Prostate gland (tissue), 2 donors: ENCODE data around the gene CDH13.

Experiments
- CTCF ChIP-seq, 4 experiments: fragments of 200-600 bp in 2 of 4; fragments of 450-650 bp in 2 of 4; sonication (generic) in 2 of 4; IDR thresholded peaks; 1 replicate in 3 of 4; 2 replicates in 1 of 4; pipeline ENCODE4 v1.5.1; 2016 to 2019; ENCODE audit warnings: antibody characterized with exemption in 4 of 4, mild to moderate bottlenecking in 2 of 4, moderate library complexity in 2 of 4
- POLR2A ChIP-seq: fragments of 450-650 bp; IDR thresholded peaks from one replicate; pipeline ENCODE4 v1.6.1; 2016; ENCODE audit warnings: antibody characterized with exemption, mild to moderate bottlenecking
- POLR2AphosphoS5 ChIP-seq: sonication (generic); formaldehyde crosslinking; IDR thresholded peaks from one replicate; pipeline ENCODE4 v1.6.1; 2017; ENCODE audit warnings: antibody characterized with exemption

DNA sequence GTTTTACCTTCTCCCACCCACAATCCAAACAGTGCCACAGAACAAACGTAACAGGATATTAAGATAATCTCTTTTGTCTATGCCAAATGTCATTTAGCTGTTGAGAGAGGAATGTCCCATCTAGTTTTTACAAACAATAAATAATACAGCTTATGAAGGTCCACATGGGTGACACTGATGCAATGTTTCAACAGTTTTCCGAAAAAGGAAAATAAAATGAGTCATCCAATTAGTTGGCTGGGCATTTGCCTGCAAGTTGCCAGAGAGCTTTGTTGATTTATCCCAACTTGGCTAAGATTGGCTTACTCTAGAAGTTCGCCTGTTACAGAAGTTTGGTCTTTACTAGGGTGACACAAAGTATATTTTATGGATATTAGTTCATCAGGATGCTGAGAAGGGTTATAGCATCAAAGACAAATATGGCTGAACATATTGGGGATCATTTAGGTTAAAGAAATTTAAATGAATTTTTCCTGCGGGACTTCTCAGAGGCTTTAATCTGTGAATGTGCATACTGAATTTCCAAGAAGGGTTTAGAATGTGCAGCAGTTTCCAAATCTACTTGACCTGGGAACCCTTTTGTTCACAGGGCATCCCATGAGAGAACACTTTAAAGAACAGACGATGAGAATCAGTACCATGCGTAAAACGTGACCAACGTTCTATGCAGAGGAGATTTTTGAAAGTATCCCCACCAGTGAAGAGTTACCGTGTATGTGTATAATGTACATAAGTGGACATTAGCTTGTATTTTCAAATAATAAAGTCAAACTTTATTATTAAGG, 73.1 kb downstream of the CDH13 start:
- TF ChIP-seq POLR2A (no peak), CTCF (IDR thresholded peaks at IDR 0.05) (no peak), POLR2AphosphoS5 (peak; percentile 84)
